ENCODE measurements around the gene TSEN15. TPM values are rescaled to one million over a fixed set of nuclear protein-coding genes. Genes with fewer than 3 reads are reported as not detected.

TSEN15 gene
- total RNA-seq, 3 donors from 2014 or later, result 6.7 to 21.2 (median 13.5) TPM

GRCh38 chr1:184025242-184025675, 26.3 kb upstream of the TSEN15 start:
- no peaks in the 10 kb centered on the region for H3K9me3 ChIP-seq
- DNase-seq (no peak), ATAC-seq (no peak)
- H3K36me3 ChIP-seq (ENCODE audit: low read depth), result no peaks in the 10 kb centered on the region
- H3K4me1 ChIP-seq (ENCODE audit: low read depth), result no peaks in the 10 kb centered on the region
- no peak overlapping the region for H3K4me3 ChIP-seq
- TF ChIP-seq CTCF (IDR thresholded peaks at IDR 0.05), result no peak
- intact Hi-C loops (cut with DNase I, micrococcal nuclease), result no loop called here

- H3K4me1 ChIP-seq (ENCODE audit: low read depth), result no peaks in the 10 kb centered on the region
- intact Hi-C loops (cut with DNase I, micrococcal nuclease), result no loop called here
- no peaks in the 10 kb centered on the region for H3K9me3 ChIP-seq
- TF ChIP-seq CTCF (IDR thresholded peaks at IDR 0.05), result no peak
- DNase-seq (no peak), ATAC-seq (no peak)
- no peak overlapping the region for H3K4me3 ChIP-seq
- H3K36me3 ChIP-seq (ENCODE audit: low read depth), result no peaks in the 10 kb centered on the region
Observed at GRCh38 chr1:184027826-184028695, 23.5 kb upstream of the TSEN15 start.

GRCh38 chr1:184028854-184029623, 22.5 kb upstream of the TSEN15 start:
- no peak overlapping the region for H3K4me3 ChIP-seq
- intact Hi-C loops (cut with DNase I, micrococcal nuclease), result no loop called here
- DNase-seq (no peak), ATAC-seq (no peak)
- H3K36me3 ChIP-seq (ENCODE audit: low read depth), result no peaks in the 10 kb centered on the region
- H3K9me3 ChIP-seq, result no peaks in the 10 kb centered on the region
- TF ChIP-seq CTCF (IDR thresholded peaks at IDR 0.05), result no peak
- H3K4me1 ChIP-seq (ENCODE audit: low read depth), result no peaks in the 10 kb centered on the region

- no peak for ATAC-seq
- no peaks in the 10 kb centered on the region for H3K4me1 ChIP-seq (ENCODE audit: low read depth)
- no peak for DNase-seq
- H3K4me3 ChIP-seq, result no peak overlapping the region
- intact Hi-C loops (cut with DNase I, micrococcal nuclease), result no loop called here
- TF ChIP-seq CTCF (IDR thresholded peaks at IDR 0.05), result no peak
- no peaks in the 10 kb centered on the region for H3K9me3 ChIP-seq
- H3K36me3 ChIP-seq (ENCODE audit: low read depth), result no peaks in the 10 kb centered on the region
Observed at GRCh38 chr1:184030433-184031091, 21.0 kb upstream of the TSEN15 start.

GRCh38 chr1:184031092-184031408, 20.5 kb upstream of the TSEN15 start:
- TF ChIP-seq CTCF (IDR thresholded peaks at IDR 0.05), result no peak
- H3K4me3 ChIP-seq, result no peak overlapping the region
- ATAC-seq (no peak), DNase-seq (no peak)
- intact Hi-C loops (cut with DNase I, micrococcal nuclease), result no loop called here
- no peaks in the 10 kb centered on the region for H3K4me1 ChIP-seq (ENCODE audit: low read depth)
- no peaks in the 10 kb centered on the region for H3K9me3 ChIP-seq
- H3K36me3 ChIP-seq (ENCODE audit: low read depth), result no peaks in the 10 kb centered on the region

All from mucosa of descending colon (tissue), 3 donors.